Upper lobe of left lung (tissue), 6 donors: Measurements from ENCODE around the gene ATXN7L3. TPM values are rescaled to one million over a fixed set of nuclear protein-coding genes. Genes with fewer than 3 reads are reported as not detected.

ENCODE experiments used
- ATAC-seq, 2 donors: fragments of 200-7000 bp; cut with Tn5 transposase; one replicate each; pipeline ENCODE4 v1.9.1; 2022; ENCODE audit warnings: mild to moderate bottlenecking in 2 of 2, moderate library complexity in 2 of 2; ENCODE audit not compliant: low FRiP score in 2 of 2
- DNase-seq, 2 donors: peaks; one replicate each; pipeline ENCODE4 v3.0.0-alpha.2; 2019 to 2020
- H3K27ac ChIP-seq, 4 donors: fragments of 200-600 bp; sonication (generic); one replicate each; pipeline ENCODE4 v1.5.1; 2016 to 2019
- H3K27me3 ChIP-seq, 4 donors: fragments of 200-600 bp; sonication (generic); one replicate each; pipeline ENCODE4 v1.5.1; 2017 to 2019
- H3K36me3 ChIP-seq, 4 donors: fragments of 200-600 bp; sonication (generic); one replicate each; pipeline ENCODE4 v1.5.1; 2016 to 2019
- H3K4me1 ChIP-seq, 4 donors: fragments of 200-600 bp; sonication (generic); one replicate each; pipeline ENCODE4 v1.5.1; 2018 to 2019
- H3K4me3 ChIP-seq, 4 donors: fragments of 200-600 bp; sonication (generic); one replicate each; pipeline ENCODE4 v1.5.1; 2017 to 2019; ENCODE audit warnings: mild to moderate bottlenecking in 2 of 4, moderate library complexity in 1 of 4
- H3K9me3 ChIP-seq, 4 donors: fragments of 200-600 bp; sonication (generic); one replicate each; pipeline ENCODE4 v1.5.1; 2018 to 2019
- EP300 ChIP-seq, 4 donors: sonication (generic); formaldehyde crosslinking; IDR thresholded peaks; one replicate each; pipeline ENCODE4 v1.5.1; 2017; ENCODE audit warnings: antibody characterized with exemption in 4 of 4, control low read depth in 2 of 4
- POLR2A ChIP-seq, 4 donors: fragments of 450-650 bp; IDR thresholded peaks; one replicate each; pipeline ENCODE4 v1.5.1; 2016 to 2017; ENCODE audit warnings: antibody characterized with exemption in 4 of 4, mild to moderate bottlenecking in 2 of 4
- POLR2AphosphoS5 ChIP-seq, 2 donors: sonication (generic); formaldehyde crosslinking; IDR thresholded peaks; one replicate each; pipeline ENCODE4 v1.5.1; 2017; ENCODE audit warnings: antibody characterized with exemption in 2 of 2
- WGBS, 2 donors: methylation state at CpG; one replicate each; pipeline ENCODE4 v1.1.5; 2017 to 2018; 5-methylcytosine and 5-hydroxymethylcytosine counted together
- total RNA-seq, 6 donors: library from RNA; depleted of rRNA in 4 of 6; stranded (reverse); fragments of >200 nt in 4 of 6; gene quantifications; one replicate each; pipeline versions ENCODE4 v1.1.0 to v1.2.1, GENCODE V29; 2016 to 2021
- TF ChIP-seq, protein P1 (sequence below), 6 experiments: fragments of 450-650 bp in 4 of 6; fragments of 200-600 bp in 2 of 6; sonication (generic) in 2 of 6; IDR thresholded peaks; one replicate each; pipeline ENCODE4 v1.5.1; 2016 to 2019; ENCODE audit warnings: antibody characterized with exemption in 6 of 6
- donor health status: DM: no; HTN: no; CAD: no; lungs with moderate emphysema.
- donor health status: DM: no; HTN: yes; CAD: no; lungs with severe emphysema.

Gene ATXN7L3
- total RNA-seq, 6 donors from 2014 or later = 41.4 to 79.0 (median 46.9) TPM

DNA sequence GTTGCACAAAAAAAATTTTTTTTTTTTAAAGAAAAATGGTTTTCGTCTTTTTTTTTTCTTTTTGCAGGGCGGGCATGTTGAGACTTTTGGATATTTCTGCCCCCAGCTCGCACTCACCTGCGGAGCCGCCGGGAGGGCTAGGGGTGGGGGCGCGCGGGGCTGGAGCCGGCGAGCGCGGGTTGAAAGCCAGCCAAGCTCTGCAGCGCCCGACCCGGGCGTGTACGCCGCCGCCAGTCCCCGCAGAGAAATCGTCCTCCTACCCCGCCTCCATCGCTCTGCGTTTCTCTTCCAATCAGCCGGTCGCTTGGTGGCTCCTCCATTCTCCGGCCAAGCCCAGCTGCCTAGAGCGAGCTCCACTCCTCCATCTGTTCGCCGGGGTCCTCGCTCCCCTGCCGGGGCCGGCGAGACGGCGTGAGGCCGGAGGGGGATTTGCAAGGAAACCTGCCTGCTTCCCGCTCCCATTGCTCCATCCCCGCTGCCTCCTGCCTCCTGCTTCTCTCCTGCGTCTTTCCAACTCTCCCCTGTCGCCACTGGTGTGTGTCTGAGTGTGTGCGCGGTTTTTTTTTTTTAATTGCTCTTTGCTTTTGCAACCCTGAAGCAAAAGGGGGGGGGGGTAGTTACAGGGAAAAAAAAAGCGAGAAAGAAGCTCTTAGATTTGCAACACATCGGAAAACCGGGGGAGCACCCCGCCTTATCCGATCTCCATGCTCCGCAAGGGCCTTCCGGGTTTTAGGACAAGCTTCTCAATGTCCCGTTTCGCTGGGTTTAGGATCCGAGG lies 21.6 kb upstream of the ATXN7L3 start:
- H3K9me3 ChIP-seq = no peaks in the 10 kb centered on the region
- peaks cover 0 to 9% (median 7%) of the 10 kb centered on the region in 4 donors for H3K36me3 ChIP-seq
- TF ChIP-seq POLR2A (IDR thresholded peaks at IDR 0.05) (peak in 2 of 4 donors; percentile 34 to 55), POLR2AphosphoS5 (IDR thresholded peaks at IDR 0.05) (peak in 1 of 2 donors; percentile 20), EP300 (IDR thresholded peaks at IDR 0.05) (no peak)
- TF ChIP-seq, protein P1, sequence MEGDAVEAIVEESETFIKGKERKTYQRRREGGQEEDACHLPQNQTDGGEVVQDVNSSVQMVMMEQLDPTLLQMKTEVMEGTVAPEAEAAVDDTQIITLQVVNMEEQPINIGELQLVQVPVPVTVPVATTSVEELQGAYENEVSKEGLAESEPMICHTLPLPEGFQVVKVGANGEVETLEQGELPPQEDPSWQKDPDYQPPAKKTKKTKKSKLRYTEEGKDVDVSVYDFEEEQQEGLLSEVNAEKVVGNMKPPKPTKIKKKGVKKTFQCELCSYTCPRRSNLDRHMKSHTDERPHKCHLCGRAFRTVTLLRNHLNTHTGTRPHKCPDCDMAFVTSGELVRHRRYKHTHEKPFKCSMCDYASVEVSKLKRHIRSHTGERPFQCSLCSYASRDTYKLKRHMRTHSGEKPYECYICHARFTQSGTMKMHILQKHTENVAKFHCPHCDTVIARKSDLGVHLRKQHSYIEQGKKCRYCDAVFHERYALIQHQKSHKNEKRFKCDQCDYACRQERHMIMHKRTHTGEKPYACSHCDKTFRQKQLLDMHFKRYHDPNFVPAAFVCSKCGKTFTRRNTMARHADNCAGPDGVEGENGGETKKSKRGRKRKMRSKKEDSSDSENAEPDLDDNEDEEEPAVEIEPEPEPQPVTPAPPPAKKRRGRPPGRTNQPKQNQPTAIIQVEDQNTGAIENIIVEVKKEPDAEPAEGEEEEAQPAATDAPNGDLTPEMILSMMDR (IDR thresholded peaks at IDR 0.05) = peak in 1 of 6 experiments; percentile 16
- H3K4me1 ChIP-seq = peaks cover 21 to 34% (median 30%) of the 10 kb centered on the region in 4 donors
- DNase-seq (peak; percentile 69 to 91), ATAC-seq (peak; percentile 70 to 77)
- H3K27me3 ChIP-seq = no peaks in the 10 kb centered on the region
- 0 to 1% methylated on average over 54 of the region's 54 CpGs for WGBS, 2 donors
- peak overlapping the region; percentile 66 to 96 (median 85) for H3K4me3 ChIP-seq
- peak overlapping the region; percentile 94 to 99 (median 98) for H3K27ac ChIP-seq

DNA sequence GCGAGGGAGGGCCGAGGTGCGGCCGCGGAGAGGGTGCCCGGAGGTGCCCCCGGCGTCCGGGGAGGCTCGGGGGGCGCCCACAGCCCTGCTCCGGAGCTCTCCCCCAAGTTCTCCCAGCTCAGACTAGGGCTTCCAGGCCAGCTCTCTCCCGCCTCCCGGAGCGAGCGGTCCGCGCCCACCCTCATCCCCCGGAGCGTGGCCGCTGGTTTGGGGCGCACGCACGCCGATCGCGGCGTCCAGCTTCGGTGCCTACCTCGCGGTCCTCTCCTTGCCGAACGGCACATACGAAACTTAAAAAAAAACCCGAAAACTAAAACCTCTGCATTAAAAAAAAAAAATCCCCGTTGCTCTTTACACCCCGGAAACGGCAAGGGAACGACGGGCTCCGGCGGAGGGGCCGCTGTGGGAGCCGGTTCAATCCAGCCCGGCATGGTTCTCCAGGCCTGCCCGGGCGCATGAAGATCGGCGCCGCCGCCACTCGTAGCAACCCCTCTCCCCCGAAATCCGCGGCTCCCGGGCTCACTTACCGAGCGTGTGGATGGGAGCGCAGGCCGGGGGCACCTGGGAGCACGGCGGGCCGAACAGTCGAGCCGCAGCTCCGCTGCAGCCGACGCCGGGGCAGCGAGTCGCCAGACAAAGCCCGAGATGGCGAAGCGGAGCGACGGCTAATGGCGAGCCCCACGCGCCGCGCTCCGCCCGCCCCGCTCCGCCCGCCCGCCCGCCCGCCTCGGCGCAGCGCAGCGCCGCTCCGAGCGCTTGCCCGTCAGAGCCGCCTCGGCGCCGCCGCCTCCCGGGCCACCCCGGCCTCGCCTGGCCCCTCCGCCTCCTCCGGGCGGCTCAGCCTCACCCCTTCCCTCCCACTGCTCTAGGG lies 20.8 kb upstream of the ATXN7L3 start:
- peaks cover 7 to 18% (median 15%) of the 10 kb centered on the region in 4 donors for H3K36me3 ChIP-seq
- DNase-seq (peak in 1 of 2 donors; percentile 93), ATAC-seq (peak in 1 of 2 donors; percentile 59)
- peaks cover 21 to 37% (median 32%) of the 10 kb centered on the region in 4 donors for H3K4me1 ChIP-seq
- H3K4me3 ChIP-seq = peak overlapping the region; percentile 75 to 96 (median 90)
- 0 to 1% methylated on average over 21 to 69 of the region's 108 CpGs for WGBS, 2 donors
- H3K27me3 ChIP-seq = no peaks in the 10 kb centered on the region
- peak overlapping the region; percentile 94 to 99 (median 98) for H3K27ac ChIP-seq
- TF ChIP-seq EP300 (IDR thresholded peaks at IDR 0.05) (no peak), POLR2AphosphoS5 (IDR thresholded peaks at IDR 0.05) (no peak), POLR2A (IDR thresholded peaks at IDR 0.05) (no peak)
- TF ChIP-seq, protein P1 (IDR thresholded peaks at IDR 0.05) = no peak
- H3K9me3 ChIP-seq = no peaks in the 10 kb centered on the region

DNA sequence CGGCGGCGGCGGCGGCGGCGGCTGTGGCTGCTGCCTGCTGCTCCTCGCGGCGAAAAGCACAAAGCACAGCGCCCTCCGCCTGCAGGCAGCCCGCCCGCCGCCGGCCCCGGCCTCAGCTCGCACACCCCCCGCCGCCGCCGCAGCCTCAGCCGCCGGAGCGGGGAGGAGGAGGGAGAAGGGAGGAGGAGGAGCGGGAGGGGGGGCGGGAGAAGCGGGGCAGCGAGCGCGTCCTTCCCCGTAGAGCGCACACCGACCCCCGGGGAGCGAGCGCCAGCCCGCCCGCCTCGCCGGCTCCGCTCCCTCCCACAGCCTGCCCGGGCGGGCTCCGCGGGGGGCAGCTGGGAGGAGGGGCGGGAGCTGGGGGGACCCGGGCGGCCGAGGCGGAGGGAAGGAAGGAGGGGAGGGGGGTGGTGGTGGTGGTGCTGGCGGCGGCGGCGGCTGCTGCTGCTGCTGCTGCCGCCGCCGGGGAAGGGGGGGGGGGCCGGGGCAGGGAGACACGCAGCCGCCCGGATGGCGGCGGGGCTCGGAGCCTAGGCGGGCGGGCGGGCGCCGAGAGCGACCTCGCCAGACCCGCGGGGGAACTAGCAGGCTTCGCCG lies 20.0 kb upstream of the ATXN7L3 start, which contains the start of gene UBTF:
TSS of gene UBTF (minus strand) at position 60 of the 597 bp plus-strand sequence. CDS start 1,446 bp downstream, outside the sequence.
- DNase-seq (peak; percentile 61 to 94), ATAC-seq (peak in 1 of 2 donors; percentile 16)
- Histone ChIP-seq H3K4me1 (peaks cover 21 to 37% (median 32%) of the 10 kb centered on the region in 4 donors), H3K27me3 (no peaks in the 10 kb centered on the region), H3K27ac (peak within 1 kb of the TSS; percentile 94 to 99 (median 98)), H3K36me3 (peaks cover 15 to 25% (median 22%) of the 10 kb centered on the region in 4 donors), H3K4me3 (peak within 1 kb of the TSS; percentile 75 to 96 (median 90)), H3K9me3 (no peaks in the 10 kb centered on the region)
- TF ChIP-seq POLR2AphosphoS5 (IDR thresholded peaks at IDR 0.05) (no peak), EP300 (IDR thresholded peaks at IDR 0.05) (no peak), POLR2A (IDR thresholded peaks at IDR 0.05) (no peak)
- TF ChIP-seq, protein P1 (IDR thresholded peaks at IDR 0.05) = no peak
- WGBS, 2 donors = 0% methylated on average over 5 to 9 of the region's 76 CpGs

DNA sequence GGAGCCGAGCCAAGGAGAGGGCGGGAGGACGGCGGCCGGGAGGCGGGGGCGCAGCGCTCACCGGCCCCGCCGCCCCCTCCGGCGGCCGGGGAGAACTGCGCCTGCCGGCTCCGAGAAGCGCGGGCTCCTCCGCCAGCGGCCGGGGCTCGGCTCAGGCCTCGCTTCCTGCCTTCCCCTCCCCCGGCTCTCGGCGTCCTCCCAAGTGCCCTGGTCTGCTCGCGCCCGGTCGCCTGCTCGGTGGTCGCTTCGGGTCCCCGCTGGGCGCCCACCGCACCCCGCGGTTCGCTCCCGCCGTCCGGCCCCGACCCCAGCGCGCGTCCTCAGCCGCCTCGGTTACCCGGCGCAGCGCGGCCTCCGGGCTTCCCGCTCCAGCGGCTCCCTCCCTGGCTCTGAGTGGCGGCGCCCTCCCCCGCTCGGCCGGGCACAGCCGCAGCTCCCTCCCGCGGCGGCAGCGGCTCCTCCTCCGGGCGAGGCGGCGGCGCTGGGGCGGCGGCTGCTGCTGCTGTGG lies 19.5 kb upstream of the ATXN7L3 start:
- H3K27me3 ChIP-seq = no peaks in the 10 kb centered on the region
- peak in 2 of 4 donors; percentile 58 to 65 for TF ChIP-seq POLR2A (IDR thresholded peaks at IDR 0.05)
- no peak for TF ChIP-seq EP300 (IDR thresholded peaks at IDR 0.05)
- TF ChIP-seq, protein P1 (IDR thresholded peaks at IDR 0.05) = peak; percentile 45 to 95 (median 84)
- TF ChIP-seq POLR2AphosphoS5 (IDR thresholded peaks at IDR 0.05) = peak in 1 of 2 donors; percentile 10
- 0 to 1% methylated on average over 10 to 18 of the region's 73 CpGs for WGBS, 2 donors
- no peaks in the 10 kb centered on the region for H3K9me3 ChIP-seq
- peak overlapping the region; percentile 94 to 99 (median 98) for H3K27ac ChIP-seq
- ATAC-seq (peak; percentile 58 to 71), DNase-seq (peak; percentile 63 to 95)
- H3K4me3 ChIP-seq = peak overlapping the region; percentile 75 to 96 (median 90)
- H3K4me1 ChIP-seq = peaks cover 21 to 37% (median 32%) of the 10 kb centered on the region in 4 donors
- peaks cover 20 to 31% (median 28%) of the 10 kb centered on the region in 4 donors for H3K36me3 ChIP-seq
